Keratinocyte (primary cell): Measurements from ENCODE around the gene KRT3. TPM values are rescaled to one million over a fixed set of nuclear protein-coding genes. Genes with fewer than 3 reads are reported as not detected.

ENCODE experiments used
- DNase-seq: peaks from one replicate; pipeline ENCODE4 v3.0.0-alpha.2; 2011; ENCODE audit warnings: low read depth, missing footprints, low spot score
- FAIRE-seq: peaks from 2 replicates; lab custom pipeline; 2011; peaks lifted over from hg19 to GRCh38; lab: Jason Lieb, UNC
- H2AFZ ChIP-seq: 2 replicates; pipeline ENCODE4 v1.6.0; 2012; ENCODE audit warnings: low read length, control low read depth, inconsistent platforms; ENCODE audit not compliant: control insufficient read depth
- H3K27ac ChIP-seq: 2 replicates; pipeline ENCODE4 v1.5.1; 2011; ENCODE audit warnings: low read length; ENCODE audit not compliant: control insufficient read depth, insufficient read depth
- H3K27me3 ChIP-seq: 3 replicates; pipeline ENCODE4 v1.6.0; 2011; ENCODE audit warnings: low read length; ENCODE audit not compliant: control insufficient read depth, insufficient read depth; ENCODE audit errors: extremely low read depth
- H3K36me3 ChIP-seq, 2 experiments: 2 replicates in 1 of 2; 3 replicates in 1 of 2; pipeline ENCODE4 v1.5.1; 2011; ENCODE audit warnings: low read length in 2 of 2, mild to moderate bottlenecking in 1 of 2; ENCODE audit not compliant: control insufficient read depth in 2 of 2, insufficient read depth in 2 of 2; ENCODE audit errors: extremely low read depth in 1 of 2
- H3K4me1 ChIP-seq: 3 replicates; pipeline ENCODE4 v1.5.1; 2011; ENCODE audit warnings: low read length; ENCODE audit not compliant: control insufficient read depth, insufficient read depth; ENCODE audit errors: extremely low read depth
- H3K4me2 ChIP-seq: 3 replicates; pipeline ENCODE4 v1.6.0; 2011; ENCODE audit warnings: low read depth, low read length; ENCODE audit not compliant: control insufficient read depth, insufficient read depth; ENCODE audit errors: extremely low read depth
- H3K4me3 ChIP-seq, 3 experiments: fragments of 200-600 bp in 1 of 3; sonication (generic) in 1 of 3; 2 replicates in 2 of 3; 3 replicates in 1 of 3; pipeline ENCODE4 v1.5.1; 2011 to 2016; ENCODE audit warnings: low read length in 3 of 3, mild to moderate bottlenecking in 3 of 3, control low read depth in 2 of 3, inconsistent platforms in 1 of 3, low read depth in 1 of 3, mixed read lengths in 1 of 3, mixed run types in 1 of 3, moderate library complexity in 1 of 3; ENCODE audit not compliant: control insufficient read depth in 2 of 3, insufficient read depth in 2 of 3; ENCODE audit errors: extremely low read depth in 1 of 3
- H3K79me2 ChIP-seq: 2 replicates; pipeline ENCODE4 v1.6.0; 2012; ENCODE audit warnings: low read length; ENCODE audit not compliant: control insufficient read depth, insufficient read depth
- H3K9ac ChIP-seq: 3 replicates; pipeline ENCODE4 v1.6.0; 2011; ENCODE audit warnings: low read length; ENCODE audit not compliant: control insufficient read depth, insufficient read depth; ENCODE audit errors: extremely low read depth
- H3K9me1 ChIP-seq: 3 replicates; pipeline ENCODE4 v1.6.0; 2011; ENCODE audit warnings: low read length; ENCODE audit not compliant: control insufficient read depth, insufficient read depth; ENCODE audit errors: extremely low read depth
- H3K9me3 ChIP-seq: 2 replicates; pipeline ENCODE4 v1.5.1; 2012; ENCODE audit warnings: low read depth, low read length; ENCODE audit not compliant: control insufficient read depth
- H4K20me1 ChIP-seq: 3 replicates; pipeline ENCODE4 v1.6.0; 2011; ENCODE audit warnings: low read length; ENCODE audit not compliant: control insufficient read depth, insufficient read depth; ENCODE audit errors: extremely low read depth
- CTCF ChIP-seq, 3 experiments: IDR thresholded peaks in 1 of 3; conservative IDR thresholded peaks in 1 of 3; optimal IDR thresholded peaks in 1 of 3; 2 replicates in 2 of 3; 3 replicates in 1 of 3; pipeline versions ENCODE3 to v1.5.1; 2011; ENCODE audit warnings: low read length in 3 of 3, mild to moderate bottlenecking in 3 of 3, moderate library complexity in 2 of 3, control low read depth in 1 of 3, inconsistent platforms in 1 of 3; ENCODE audit not compliant: insufficient read depth in 2 of 3; ENCODE audit errors: extremely low read depth in 1 of 3
- EZH2 ChIP-seq: IDR thresholded peaks from one replicate; pipeline ENCODE4 v1.6.1; 2012; ENCODE audit warnings: inconsistent platforms, mild to moderate bottlenecking, low read length, moderate library complexity
- dilution Hi-C: fragments of 300-500 bp; cut with MboI; formaldehyde crosslinking; loops from one replicate; pipeline ENCODE4 v1.7.0; 2020; ENCODE audit warnings: low sequenced_read_pairs; ENCODE audit not compliant: extremely low pct_ligation_motif_present
- polyA plus RNA-seq, 5 experiments: library from polyadenylated mRNA; depleted of rRNA in 3 of 5; stranded (reverse) in 3 of 5; stranded (forward) in 1 of 5; unstranded in 1 of 5; fragments of >200 nt; gene quantifications; 1 replicate in 1 of 5; 2 replicates in 3 of 5; 3 replicates in 1 of 5; pipeline versions ENCODE4 v1.2.1 to v1.2.3, GENCODE V29; 2011 to 2012; ENCODE audit warnings: missing spikeins in 2 of 5, low read depth in 1 of 5, low replicate concordance in 1 of 5

Gene KRT3
- polyA plus RNA-seq, 1 donor (not counting 4 experiments of a cell fraction or from before 2014, with no cell fraction given): 0.29 TPM

GRCh38 chr12:52768479-52769200, 27.3 kb downstream of the KRT3 start:
- no peak overlapping the region for H2AFZ ChIP-seq
- TF ChIP-seq CTCF (optimal IDR thresholded peaks at IDR 0.05 in 1 of 3, IDR thresholded peaks at IDR 0.05 in 1 of 3, conservative IDR thresholded peaks at IDR 0.05 in 1 of 3; ENCODE audit: extremely low read depth in 1 of 3, insufficient read depth in 2 of 3, low read length in 3 of 3) (no peak), EZH2 (no peak)
- peaks cover 48% of the 10 kb centered on the region for H3K27me3 ChIP-seq
- no peaks in the 10 kb centered on the region for H3K79me2 ChIP-seq
- H3K9me1 ChIP-seq: no peaks in the 10 kb centered on the region
- H3K36me3 ChIP-seq: no peaks in the 10 kb centered on the region
- FAIRE-seq (no peak), DNase-seq (no peak)
- no peak overlapping the region for H3K9ac ChIP-seq
- H3K27ac ChIP-seq: no peak overlapping the region
- H3K9me3 ChIP-seq: no peaks in the 10 kb centered on the region
- dilution Hi-C loops: no loop called here
- H3K4me2 ChIP-seq: no peak overlapping the region
- H3K4me3 ChIP-seq: no peak overlapping the region
- no peaks in the 10 kb centered on the region for H3K4me1 ChIP-seq
- no peaks in the 10 kb centered on the region for H4K20me1 ChIP-seq

- Histone ChIP-seq H3K27me3 (peaks cover 40% of the 10 kb centered on the region), H3K79me2 (no peaks in the 10 kb centered on the region), H3K4me2 (no peak overlapping the region), H2AFZ (no peak overlapping the region), H3K4me1 (no peaks in the 10 kb centered on the region), H3K27ac (no peak overlapping the region), H3K9me1 (no peaks in the 10 kb centered on the region), H3K9ac (no peak overlapping the region), H3K36me3 (no peaks in the 10 kb centered on the region), H3K4me3 (no peak overlapping the region), H4K20me1 (no peaks in the 10 kb centered on the region), H3K9me3 (no peaks in the 10 kb centered on the region)
- dilution Hi-C loops: no loop called here
- no peak for TF ChIP-seq CTCF (optimal IDR thresholded peaks at IDR 0.05 in 1 of 3, IDR thresholded peaks at IDR 0.05 in 1 of 3, conservative IDR thresholded peaks at IDR 0.05 in 1 of 3; ENCODE audit: extremely low read depth in 1 of 3, insufficient read depth in 2 of 3, low read length in 3 of 3)
- no peak for TF ChIP-seq EZH2
- DNase-seq: no peak
- no peak for FAIRE-seq
These were observed 28.5 kb downstream of the KRT3 start for GRCh38 chr12:52767427-52767826.
